HL-60/S4 treated with retinoic acid at 250 ng/mL for 4 days and 3 days (cell line): ENCODE results near the gene ZNF554.
"Not testable (repeated sequence)": the region's sequence is repeated elsewhere in the genome, so short reads cannot be mapped to it uniquely, and the experiment has no call there.

Experiments
- in situ Hi-C: fragments of 300-500 bp; cut with MboI; formaldehyde crosslinking; loops from 2 replicates; pipeline ENCODE4 v1.7.0; 2022; ENCODE audit warnings: low sequenced_read_pairs

The ZNF554 gene

GRCh38 chr19:2865334-2866100 lies 45.8 kb downstream of the ZNF554 start:
- in situ Hi-C loops = no loop called here

GRCh38 chr19:2866495-2867024 lies 46.9 kb downstream of the ZNF554 start:
- in situ Hi-C loops = no loop called here

- in situ Hi-C loops = no loop called here
Observed at GRCh38 chr19:2867025-2867991, 47.6 kb downstream of the ZNF554 start, which contains the start of gene ZNF556. Gene ZNF556 (plus strand): TSS chr19:2867335. CDS start chr19:2867422, 87 bp downstream.

- in situ Hi-C loops = no loop called here
Observed at GRCh38 chr19:2869618-2870017, 50.0 kb downstream of the ZNF554 start.

- in situ Hi-C loops = not testable (repeated sequence)
Observed at GRCh38 chr19:2872175-2872574, 52.5 kb downstream of the ZNF554 start.

- in situ Hi-C loops = no loop called here
Observed at GRCh38 chr19:2877398-2878331, 58.0 kb downstream of the ZNF554 start.

- in situ Hi-C loops = no loop called here
Observed at GRCh38 chr19:2883686-2884439, 64.2 kb downstream of the ZNF554 start.

GRCh38 chr19:2885736-2886135 lies 66.1 kb downstream of the ZNF554 start:
- in situ Hi-C loops = no loop called here
